Stimulated activated CD4-positive, alpha-beta T cell treated with anti-CD3 and anti-CD28 coated beads, Interleukin-12 subunit alpha, Interleukin-12 subunit beta, amount 100 ng/mL, for 24 hours (primary cell): ENCODE data around the gene VEZT.

ENCODE experiments used
- DNase-seq, 2 experiments: peaks; one replicate each; pipeline ENCODE4 v3.0.0-alpha.2; 2020; ENCODE audit warnings: low read depth in 2 of 2

VEZT gene

GRCh38 chr12:95198914-95199313, 18.7 kb upstream of the VEZT start:
- DNase-seq, result no peak

GRCh38 chr12:95200128-95200894, 17.3 kb upstream of the VEZT start:
- no peak for DNase-seq

GRCh38 chr12:95201056-95201670, 16.4 kb upstream of the VEZT start:
- no peak for DNase-seq

- no peak for DNase-seq
Measured at GRCh38 chr12:95202691-95203486, 14.7 kb upstream of the VEZT start.

- no peak for DNase-seq
Measured at GRCh38 chr12:95203487-95204030, 14.0 kb upstream of the VEZT start.

GRCh38 chr12:95204141-95204866, 13.3 kb upstream of the VEZT start:
- no peak for DNase-seq

- DNase-seq, result no peak
Measured at GRCh38 chr12:95205016-95205624, 12.5 kb upstream of the VEZT start.

GRCh38 chr12:95205685-95206084, 11.9 kb upstream of the VEZT start:
- no peak for DNase-seq

GRCh38 chr12:95206916-95207315, 10.7 kb upstream of the VEZT start:
- no peak for DNase-seq

- DNase-seq, result no peak
Measured at GRCh38 chr12:95207407-95207806, 10.2 kb upstream of the VEZT start.

GRCh38 chr12:95208678-95209077, 8.9 kb upstream of the VEZT start:
- DNase-seq, result no peak

- DNase-seq, result no peak
Measured at GRCh38 chr12:95212586-95212985, 5.0 kb upstream of the VEZT start.

GRCh38 chr12:95213119-95213518, 4.5 kb upstream of the VEZT start:
- no peak for DNase-seq

GRCh38 chr12:95213928-95214327, 3.7 kb upstream of the VEZT start:
- DNase-seq, result no peak

- DNase-seq, result no peak
Measured at GRCh38 chr12:95214466-95214865, 3.1 kb upstream of the VEZT start.

GRCh38 chr12:95215949-95216348, 1.7 kb upstream of the VEZT start:
- no peak for DNase-seq

- DNase-seq, result no peak
Measured at GRCh38 chr12:95216711-95217376, 763 bp upstream of the VEZT start.

GRCh38 chr12:95218150-95219133, 835 bp downstream of the VEZT start:
- peak in 1 of 2 experiments; percentile 38 for DNase-seq

- DNase-seq, result no peak
Measured at GRCh38 chr12:95220190-95220589, 2.6 kb downstream of the VEZT start.

GRCh38 chr12:95220726-95221125, 3.1 kb downstream of the VEZT start:
- DNase-seq, result no peak
